Stimulated activated CD4-positive, alpha-beta T cell treated with anti-CD3 and anti-CD28 coated beads, Interleukin-1b, Interleukin-23, amount 100 ng/mL, for 1 hour (primary cell): Measurements from ENCODE around the gene TMEM255B.
"Not testable (repeated sequence)": the region's sequence is repeated elsewhere in the genome, so short reads cannot be mapped to it uniquely, and the experiment has no call there.

ENCODE experiments used
- DNase-seq, 2 donors: peaks; one replicate each; pipeline ENCODE4 v3.0.0-alpha.2; 2020; ENCODE audit warnings: low read depth in 2 of 2

TMEM255B gene

GRCh38 chr13:113787694-113788093 lies 28.7 kb downstream of the TMEM255B start:
- DNase-seq: no peak

GRCh38 chr13:113788413-113789135 lies 29.5 kb downstream of the TMEM255B start:
- no peak for DNase-seq

- no peak for DNase-seq
Observed at GRCh38 chr13:113789167-113789566, 30.1 kb downstream of the TMEM255B start.

- not testable (repeated sequence) for DNase-seq
Observed at GRCh38 chr13:113789931-113790330, 30.9 kb downstream of the TMEM255B start.

- no peak for DNase-seq
Observed at GRCh38 chr13:113791226-113791625, 32.2 kb downstream of the TMEM255B start.

GRCh38 chr13:113791761-113792160 lies 32.7 kb downstream of the TMEM255B start:
- DNase-seq: no peak

- DNase-seq: no peak
Observed at GRCh38 chr13:113792236-113792770, 33.3 kb downstream of the TMEM255B start.

GRCh38 chr13:113792886-113793717 lies 34.1 kb downstream of the TMEM255B start:
- no peak for DNase-seq

GRCh38 chr13:113793718-113794085 lies 34.7 kb downstream of the TMEM255B start:
- DNase-seq: no peak

- DNase-seq: no peak
Observed at GRCh38 chr13:113794086-113794485, 35.1 kb downstream of the TMEM255B start.

- no peak for DNase-seq
Observed at GRCh38 chr13:113794764-113795173, 35.7 kb downstream of the TMEM255B start.

GRCh38 chr13:113795362-113795761 lies 36.3 kb downstream of the TMEM255B start:
- not testable (repeated sequence) for DNase-seq

- no peak for DNase-seq
Observed at GRCh38 chr13:113796211-113796963, 37.4 kb downstream of the TMEM255B start.

GRCh38 chr13:113796964-113797676 lies 38.1 kb downstream of the TMEM255B start:
- DNase-seq: no peak

- no peak for DNase-seq
Observed at GRCh38 chr13:113798200-113798811, 39.3 kb downstream of the TMEM255B start.

- DNase-seq: no peak
Observed at GRCh38 chr13:113800576-113800926, 41.5 kb downstream of the TMEM255B start.

- no peak for DNase-seq
Observed at GRCh38 chr13:113801289-113801961, 42.4 kb downstream of the TMEM255B start.

- DNase-seq: no peak
Observed at GRCh38 chr13:113802090-113802531, 43.1 kb downstream of the TMEM255B start.

GRCh38 chr13:113802761-113803160 lies 43.7 kb downstream of the TMEM255B start:
- no peak for DNase-seq

GRCh38 chr13:113803409-113804016 lies 44.5 kb downstream of the TMEM255B start:
- no peak for DNase-seq
